ENCODE measurements around the gene CAD.

- TF ChIP-seq CTCF (IDR thresholded peaks at IDR 0.05) (no peak), POLR2A (IDR thresholded peaks at IDR 0.05) (no peak)
Observed at GRCh38 chr2:27290549-27290948, 73.4 kb downstream of the CAD start.

Data from lower leg skin (tissue), 3 donors.